ENCODE measurements around the gene CHST3.
"Not testable (repeated sequence)": the region's sequence is repeated elsewhere in the genome, so short reads cannot be mapped to it uniquely, and the experiment has no call there.

DNA sequence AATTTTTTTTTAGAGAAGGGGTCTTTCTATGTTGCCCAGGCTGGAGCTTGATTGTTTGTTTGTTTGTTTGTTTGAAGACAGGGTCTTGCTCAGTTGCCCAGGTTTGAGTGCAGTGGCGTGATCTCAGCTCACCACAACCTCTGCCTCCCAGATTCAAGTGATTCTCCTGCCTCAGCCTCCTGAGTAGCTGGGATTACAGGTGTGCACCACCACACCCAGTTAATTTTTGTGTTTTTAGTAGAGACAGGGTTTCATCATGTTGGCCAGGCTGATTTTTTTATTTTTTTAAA lies 13.4 kb downstream of the CHST3 start:
- TF ChIP-seq, protein P1, sequence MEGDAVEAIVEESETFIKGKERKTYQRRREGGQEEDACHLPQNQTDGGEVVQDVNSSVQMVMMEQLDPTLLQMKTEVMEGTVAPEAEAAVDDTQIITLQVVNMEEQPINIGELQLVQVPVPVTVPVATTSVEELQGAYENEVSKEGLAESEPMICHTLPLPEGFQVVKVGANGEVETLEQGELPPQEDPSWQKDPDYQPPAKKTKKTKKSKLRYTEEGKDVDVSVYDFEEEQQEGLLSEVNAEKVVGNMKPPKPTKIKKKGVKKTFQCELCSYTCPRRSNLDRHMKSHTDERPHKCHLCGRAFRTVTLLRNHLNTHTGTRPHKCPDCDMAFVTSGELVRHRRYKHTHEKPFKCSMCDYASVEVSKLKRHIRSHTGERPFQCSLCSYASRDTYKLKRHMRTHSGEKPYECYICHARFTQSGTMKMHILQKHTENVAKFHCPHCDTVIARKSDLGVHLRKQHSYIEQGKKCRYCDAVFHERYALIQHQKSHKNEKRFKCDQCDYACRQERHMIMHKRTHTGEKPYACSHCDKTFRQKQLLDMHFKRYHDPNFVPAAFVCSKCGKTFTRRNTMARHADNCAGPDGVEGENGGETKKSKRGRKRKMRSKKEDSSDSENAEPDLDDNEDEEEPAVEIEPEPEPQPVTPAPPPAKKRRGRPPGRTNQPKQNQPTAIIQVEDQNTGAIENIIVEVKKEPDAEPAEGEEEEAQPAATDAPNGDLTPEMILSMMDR (IDR thresholded peaks at IDR 0.05; ENCODE audit: poor library complexity, severe bottlenecking), result not testable (repeated sequence)
- TF ChIP-seq POLR2AphosphoS5 (IDR thresholded peaks at IDR 0.05); MXI1 (conservative IDR thresholded peaks at IDR 0.05; ENCODE audit: poor library complexity, severe bottlenecking); SMC3 (conservative IDR thresholded peaks at IDR 0.05; ENCODE audit: poor library complexity); EZH2 (IDR thresholded peaks at IDR 0.05; ENCODE audit: borderline replicate concordance, insufficient read depth, low read length, poor library complexity, severe bottlenecking); EP300 (conservative IDR thresholded peaks at IDR 0.05; ENCODE audit: poor library complexity, severe bottlenecking); RAD21 (conservative IDR thresholded peaks at IDR 0.05): not testable (repeated sequence)
- TF ChIP-seq, protein P2, sequence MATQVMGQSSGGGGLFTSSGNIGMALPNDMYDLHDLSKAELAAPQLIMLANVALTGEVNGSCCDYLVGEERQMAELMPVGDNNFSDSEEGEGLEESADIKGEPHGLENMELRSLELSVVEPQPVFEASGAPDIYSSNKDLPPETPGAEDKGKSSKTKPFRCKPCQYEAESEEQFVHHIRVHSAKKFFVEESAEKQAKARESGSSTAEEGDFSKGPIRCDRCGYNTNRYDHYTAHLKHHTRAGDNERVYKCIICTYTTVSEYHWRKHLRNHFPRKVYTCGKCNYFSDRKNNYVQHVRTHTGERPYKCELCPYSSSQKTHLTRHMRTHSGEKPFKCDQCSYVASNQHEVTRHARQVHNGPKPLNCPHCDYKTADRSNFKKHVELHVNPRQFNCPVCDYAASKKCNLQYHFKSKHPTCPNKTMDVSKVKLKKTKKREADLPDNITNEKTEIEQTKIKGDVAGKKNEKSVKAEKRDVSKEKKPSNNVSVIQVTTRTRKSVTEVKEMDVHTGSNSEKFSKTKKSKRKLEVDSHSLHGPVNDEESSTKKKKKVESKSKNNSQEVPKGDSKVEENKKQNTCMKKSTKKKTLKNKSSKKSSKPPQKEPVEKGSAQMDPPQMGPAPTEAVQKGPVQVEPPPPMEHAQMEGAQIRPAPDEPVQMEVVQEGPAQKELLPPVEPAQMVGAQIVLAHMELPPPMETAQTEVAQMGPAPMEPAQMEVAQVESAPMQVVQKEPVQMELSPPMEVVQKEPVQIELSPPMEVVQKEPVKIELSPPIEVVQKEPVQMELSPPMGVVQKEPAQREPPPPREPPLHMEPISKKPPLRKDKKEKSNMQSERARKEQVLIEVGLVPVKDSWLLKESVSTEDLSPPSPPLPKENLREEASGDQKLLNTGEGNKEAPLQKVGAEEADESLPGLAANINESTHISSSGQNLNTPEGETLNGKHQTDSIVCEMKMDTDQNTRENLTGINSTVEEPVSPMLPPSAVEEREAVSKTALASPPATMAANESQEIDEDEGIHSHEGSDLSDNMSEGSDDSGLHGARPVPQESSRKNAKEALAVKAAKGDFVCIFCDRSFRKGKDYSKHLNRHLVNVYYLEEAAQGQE (IDR thresholded peaks at IDR 0.05; ENCODE audit: borderline replicate concordance), result not testable (repeated sequence)
